ENCODE data around the gene NARS2. TPM values are rescaled to one million over a fixed set of nuclear protein-coding genes. Genes with fewer than 3 reads are reported as not detected.

Gene NARS2
- total and polyA plus RNA-seq, 7 donors = 12.8 to 22.3 (median 14.5) TPM

DNA sequence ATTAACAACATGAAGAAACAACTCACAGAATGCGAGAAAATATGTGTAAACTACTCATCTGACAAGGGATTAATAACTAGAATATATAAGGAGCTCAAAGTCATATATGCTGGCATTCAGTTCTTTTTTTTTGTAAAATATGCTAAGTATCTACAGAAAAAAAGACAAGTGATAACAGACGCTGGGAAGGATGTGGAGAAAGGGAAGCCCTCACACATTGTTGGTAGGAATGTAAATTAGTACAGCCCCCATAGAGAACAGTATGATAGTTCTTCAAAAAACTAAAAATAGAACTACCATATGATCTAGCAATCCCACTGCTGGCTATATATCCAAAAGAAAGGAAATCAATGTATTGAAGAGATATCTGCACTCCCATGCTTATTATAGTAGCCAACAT lies 170.9 kb downstream of the NARS2 start:
- ATAC-seq = no peak
- no peak for DNase-seq
- H3K27ac ChIP-seq = no peak overlapping the region
- intact Hi-C loops (cut with DNase I) = no loop called here
- H3K4me3 ChIP-seq = no peak overlapping the region
- no peaks in the 10 kb centered on the region for H3K4me1 ChIP-seq
- H3K9me3 ChIP-seq = no peaks in the 10 kb centered on the region
- 83 to 86% (median 85%) methylated on average over 2 of the region's 2 CpGs for WGBS, 3 donors
- TF ChIP-seq, protein P1, sequence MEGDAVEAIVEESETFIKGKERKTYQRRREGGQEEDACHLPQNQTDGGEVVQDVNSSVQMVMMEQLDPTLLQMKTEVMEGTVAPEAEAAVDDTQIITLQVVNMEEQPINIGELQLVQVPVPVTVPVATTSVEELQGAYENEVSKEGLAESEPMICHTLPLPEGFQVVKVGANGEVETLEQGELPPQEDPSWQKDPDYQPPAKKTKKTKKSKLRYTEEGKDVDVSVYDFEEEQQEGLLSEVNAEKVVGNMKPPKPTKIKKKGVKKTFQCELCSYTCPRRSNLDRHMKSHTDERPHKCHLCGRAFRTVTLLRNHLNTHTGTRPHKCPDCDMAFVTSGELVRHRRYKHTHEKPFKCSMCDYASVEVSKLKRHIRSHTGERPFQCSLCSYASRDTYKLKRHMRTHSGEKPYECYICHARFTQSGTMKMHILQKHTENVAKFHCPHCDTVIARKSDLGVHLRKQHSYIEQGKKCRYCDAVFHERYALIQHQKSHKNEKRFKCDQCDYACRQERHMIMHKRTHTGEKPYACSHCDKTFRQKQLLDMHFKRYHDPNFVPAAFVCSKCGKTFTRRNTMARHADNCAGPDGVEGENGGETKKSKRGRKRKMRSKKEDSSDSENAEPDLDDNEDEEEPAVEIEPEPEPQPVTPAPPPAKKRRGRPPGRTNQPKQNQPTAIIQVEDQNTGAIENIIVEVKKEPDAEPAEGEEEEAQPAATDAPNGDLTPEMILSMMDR (IDR thresholded peaks at IDR 0.05) = no peak
- no peaks in the 10 kb centered on the region for H3K36me3 ChIP-seq (ENCODE audit: insufficient read depth in 1 of 2, low read depth in 1 of 2)
- no peaks in the 10 kb centered on the region for H3K27me3 ChIP-seq (ENCODE audit: insufficient read depth in 3 of 3, low read length in 2 of 3)

DNA sequence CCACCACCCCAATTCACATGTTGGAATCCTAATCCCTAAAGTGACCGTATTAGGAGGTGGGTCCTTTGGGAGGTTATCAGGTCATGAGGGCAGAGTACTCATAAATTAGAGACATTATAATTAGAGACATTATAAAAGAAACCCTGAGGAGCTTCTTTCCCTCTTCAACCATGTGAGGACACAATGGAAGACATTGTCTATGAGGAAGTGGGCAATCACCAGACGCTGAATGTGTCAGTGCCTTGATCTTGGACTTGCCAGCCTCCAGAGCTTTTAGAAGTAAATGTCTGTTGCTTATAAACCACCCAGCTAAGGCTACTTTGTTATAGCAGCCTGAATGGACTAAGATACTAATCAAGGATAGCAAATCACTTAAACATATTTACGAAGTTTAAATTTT lies 171.8 kb downstream of the NARS2 start:
- no peaks in the 10 kb centered on the region for H3K9me3 ChIP-seq
- H3K27me3 ChIP-seq (ENCODE audit: insufficient read depth in 3 of 3, low read length in 2 of 3) = no peaks in the 10 kb centered on the region
- H3K36me3 ChIP-seq (ENCODE audit: insufficient read depth in 1 of 2, low read depth in 1 of 2) = no peaks in the 10 kb centered on the region
- H3K4me3 ChIP-seq = no peak overlapping the region
- H3K27ac ChIP-seq = no peak overlapping the region
- no peaks in the 10 kb centered on the region for H3K4me1 ChIP-seq
- DNase-seq (no peak), ATAC-seq (no peak)
- TF ChIP-seq, protein P1 (IDR thresholded peaks at IDR 0.05) = no peak
- intact Hi-C loops (cut with DNase I) = no loop called here
- WGBS, 3 donors = 94 to 97% (median 97%) methylated on average over 3 of the region's 3 CpGs

DNA sequence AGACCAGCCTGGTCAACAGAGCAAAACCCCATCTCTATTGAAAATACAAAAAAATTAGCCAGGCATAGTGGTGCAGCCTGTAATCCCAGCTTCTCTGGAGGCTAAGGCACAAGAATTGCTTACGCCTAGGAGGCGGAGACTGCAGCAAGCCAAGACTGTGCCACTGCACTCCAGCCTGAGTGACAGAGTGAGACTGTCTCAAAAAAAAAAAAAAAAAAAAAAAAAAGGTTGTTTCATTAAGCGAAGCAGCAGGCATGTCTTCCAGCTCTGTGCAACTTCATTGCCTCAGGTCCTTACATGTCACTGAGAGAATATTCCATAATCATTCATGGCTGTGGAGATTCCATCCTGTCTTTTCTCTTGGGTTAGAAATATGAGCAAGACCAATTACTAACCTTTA lies 174.0 kb downstream of the NARS2 start:
- Histone ChIP-seq H3K36me3 (ENCODE audit: insufficient read depth in 1 of 2, low read depth in 1 of 2) (no peaks in the 10 kb centered on the region), H3K4me1 (no peaks in the 10 kb centered on the region), H3K4me3 (no peak overlapping the region), H3K27ac (no peak overlapping the region), H3K9me3 (no peaks in the 10 kb centered on the region), H3K27me3 (ENCODE audit: insufficient read depth in 3 of 3, low read length in 2 of 3) (no peaks in the 10 kb centered on the region)
- TF ChIP-seq, protein P1 (IDR thresholded peaks at IDR 0.05) = no peak
- ATAC-seq = no peak
- DNase-seq = no peak
- intact Hi-C loops (cut with DNase I) = no loop called here
- 90 to 97% (median 92%) methylated on average over 3 of the region's 3 CpGs for WGBS, 3 donors

DNA sequence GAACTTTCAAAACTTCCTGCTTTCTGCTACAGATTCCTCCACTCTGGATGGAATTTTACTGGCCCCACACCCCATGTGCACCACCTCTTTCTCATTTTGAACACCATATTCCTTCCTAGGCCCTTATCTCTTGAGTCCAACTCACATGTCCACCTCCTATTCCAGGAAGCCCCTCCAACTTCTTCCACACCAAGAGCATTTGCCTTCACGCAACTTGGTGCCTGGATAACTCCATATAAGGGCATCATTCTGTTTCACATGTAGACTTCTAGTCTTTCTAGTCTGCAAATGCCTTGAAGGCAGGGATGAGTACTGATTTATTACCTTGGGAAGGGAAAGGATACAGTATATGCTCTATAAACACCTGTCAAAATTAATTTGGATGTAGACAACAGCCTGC lies 174.5 kb downstream of the NARS2 start:
- no peaks in the 10 kb centered on the region for H3K27me3 ChIP-seq (ENCODE audit: insufficient read depth in 3 of 3, low read length in 2 of 3)
- no peaks in the 10 kb centered on the region for H3K36me3 ChIP-seq (ENCODE audit: insufficient read depth in 1 of 2, low read depth in 1 of 2)
- H3K27ac ChIP-seq = no peak overlapping the region
- intact Hi-C loops (cut with DNase I) = no loop called here
- no peaks in the 10 kb centered on the region for H3K9me3 ChIP-seq
- TF ChIP-seq, protein P1 (IDR thresholded peaks at IDR 0.05) = no peak
- ATAC-seq (no peak), DNase-seq (no peak)
- WGBS, 3 donors = 92 to 97% (median 92%) methylated on average over 1 of the region's 1 CpG
- H3K4me1 ChIP-seq = no peaks in the 10 kb centered on the region
- H3K4me3 ChIP-seq = no peak overlapping the region

DNA sequence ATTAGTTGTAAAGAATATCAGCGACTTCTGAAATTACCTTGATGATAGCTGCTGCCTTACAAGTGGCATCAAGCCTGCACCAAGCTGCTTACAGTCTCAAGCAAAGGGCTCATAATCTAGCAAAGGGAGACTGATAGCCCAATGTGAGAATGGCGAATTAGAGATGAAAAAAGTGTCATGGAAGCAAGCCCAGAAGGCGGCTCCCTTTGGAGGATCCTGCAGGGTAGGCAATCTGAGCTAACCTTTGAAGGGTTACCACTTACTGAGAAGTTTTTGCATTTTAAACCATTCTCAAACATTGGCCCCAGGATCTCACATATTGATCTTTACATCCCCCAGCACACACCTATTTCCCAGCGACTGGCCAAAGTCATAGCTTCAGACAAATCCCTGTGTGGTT lies 175.5 kb downstream of the NARS2 start:
- ATAC-seq (no peak), DNase-seq (no peak)
- TF ChIP-seq, protein P1 (IDR thresholded peaks at IDR 0.05) = no peak
- Histone ChIP-seq H3K9me3 (no peaks in the 10 kb centered on the region), H3K36me3 (ENCODE audit: insufficient read depth in 1 of 2, low read depth in 1 of 2) (no peaks in the 10 kb centered on the region), H3K4me1 (no peaks in the 10 kb centered on the region), H3K27me3 (ENCODE audit: insufficient read depth in 3 of 3, low read length in 2 of 3) (no peaks in the 10 kb centered on the region), H3K4me3 (no peak overlapping the region), H3K27ac (no peak overlapping the region)
- WGBS, 3 donors = 70 to 76% (median 74%) methylated on average over 4 of the region's 4 CpGs
- intact Hi-C loops (cut with DNase I) = no loop called here
